Measurements from ENCODE around the gene AFG3L2. TPM values are rescaled to one million over a fixed set of nuclear protein-coding genes. Genes with fewer than 3 reads are reported as not detected.

AFG3L2 gene
- total and polyA plus RNA-seq, 2 of the 13 experiments (the other 11 are each of a cell fraction or from before 2014, with no cell fraction given), result 28.6 to 86.9 TPM

DNA sequence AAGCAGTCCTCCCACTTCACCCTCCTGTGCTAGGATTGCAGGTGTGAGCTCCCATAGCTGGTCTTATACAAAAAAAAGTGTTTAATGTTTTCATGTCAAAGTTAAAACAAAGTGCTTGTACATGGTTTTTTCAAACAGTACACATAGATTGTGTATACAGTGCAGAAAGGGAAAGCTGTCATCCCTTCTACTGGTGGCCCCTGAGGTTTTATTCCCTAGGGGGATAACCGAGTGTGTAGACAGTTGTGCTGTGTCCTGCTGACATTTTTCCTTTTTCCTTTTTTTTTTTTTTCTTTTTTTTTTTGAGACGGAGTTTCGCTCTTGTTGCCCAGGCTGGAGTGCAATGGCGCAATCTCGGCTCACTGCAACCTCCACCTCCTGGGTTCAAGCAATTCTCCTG is 58.2 kb downstream of the AFG3L2 start:
- Histone ChIP-seq H3K27me3 (ENCODE audit: control insufficient read depth in 1 of 2, insufficient read depth in 2 of 2, low read length in 2 of 2) (no peaks in the 10 kb centered on the region), H3K27ac (ENCODE audit: extremely low read length, insufficient read depth, low read length) (no peak overlapping the region), H3K4me1 (ENCODE audit: insufficient read depth, low read length) (no peaks in the 10 kb centered on the region), H3K79me2 (ENCODE audit: insufficient read depth, low read length) (no peaks in the 10 kb centered on the region), H3K9ac (ENCODE audit: insufficient read depth, low read depth, low read length) (no peak overlapping the region), H3K36me3 (replicated peaks in 1 of 2; ENCODE audit: control insufficient read depth in 1 of 2, insufficient read depth in 2 of 2, low read length in 2 of 2) (peaks cover 0 to 3% of the 10 kb centered on the region in 2 experiments; a peak in 1 of 5 replicates), H3K4me3 (replicated peaks in 1 of 3; ENCODE audit: insufficient read depth in 1 of 3, low read depth in 2 of 3, low read length in 3 of 3) (no peak overlapping the region), H3K4me2 (ENCODE audit: low read depth, low read length) (no peak overlapping the region), H4K20me1 (ENCODE audit: insufficient read depth, low read length) (no peaks in the 10 kb centered on the region), H3K9me3 (ENCODE audit: low read length) (no peaks in the 10 kb centered on the region), H2AFZ (ENCODE audit: low read length) (no peak overlapping the region)
- in situ Hi-C loops (cut with HindIII; ENCODE audit: extremely low pct_ligation_motif_present, low pct_unique_long_range_greater_than_20kb), result no loop called here
- no TSS peak for BruUV-seq (replicated peaks)
- FAIRE-seq, result no peak
- DNase-seq (ENCODE audit: low spot score), result no peak
- intact Hi-C loops (cut with micrococcal nuclease; ENCODE audit: unreplicated experiment), result no loop called here
- ATAC-seq, result no peak; the same call in 2 of the 3 replicates
- WGBS (ENCODE audit: low lambda C conversion rate), result 95% methylated on average over 5 of the region's 5 CpGs
- TF ChIP-seq HNRNPK (IDR thresholded peaks at IDR 0.05; ENCODE audit: low read depth, low read length, poor library complexity, severe bottlenecking), result no peak
- no peak for TF ChIP-seq DNMT3B (CRISPR knock-in tag; conservative IDR thresholded peaks at IDR 0.05)
- no peak for TF ChIP-seq ZNF891 (CRISPR knock-in tag; IDR thresholded peaks at IDR 0.05)
- TF ChIP-seq GZF1 (CRISPR knock-in tag; IDR thresholded peaks at IDR 0.05), result no peak
- TF ChIP-seq, protein P1, sequence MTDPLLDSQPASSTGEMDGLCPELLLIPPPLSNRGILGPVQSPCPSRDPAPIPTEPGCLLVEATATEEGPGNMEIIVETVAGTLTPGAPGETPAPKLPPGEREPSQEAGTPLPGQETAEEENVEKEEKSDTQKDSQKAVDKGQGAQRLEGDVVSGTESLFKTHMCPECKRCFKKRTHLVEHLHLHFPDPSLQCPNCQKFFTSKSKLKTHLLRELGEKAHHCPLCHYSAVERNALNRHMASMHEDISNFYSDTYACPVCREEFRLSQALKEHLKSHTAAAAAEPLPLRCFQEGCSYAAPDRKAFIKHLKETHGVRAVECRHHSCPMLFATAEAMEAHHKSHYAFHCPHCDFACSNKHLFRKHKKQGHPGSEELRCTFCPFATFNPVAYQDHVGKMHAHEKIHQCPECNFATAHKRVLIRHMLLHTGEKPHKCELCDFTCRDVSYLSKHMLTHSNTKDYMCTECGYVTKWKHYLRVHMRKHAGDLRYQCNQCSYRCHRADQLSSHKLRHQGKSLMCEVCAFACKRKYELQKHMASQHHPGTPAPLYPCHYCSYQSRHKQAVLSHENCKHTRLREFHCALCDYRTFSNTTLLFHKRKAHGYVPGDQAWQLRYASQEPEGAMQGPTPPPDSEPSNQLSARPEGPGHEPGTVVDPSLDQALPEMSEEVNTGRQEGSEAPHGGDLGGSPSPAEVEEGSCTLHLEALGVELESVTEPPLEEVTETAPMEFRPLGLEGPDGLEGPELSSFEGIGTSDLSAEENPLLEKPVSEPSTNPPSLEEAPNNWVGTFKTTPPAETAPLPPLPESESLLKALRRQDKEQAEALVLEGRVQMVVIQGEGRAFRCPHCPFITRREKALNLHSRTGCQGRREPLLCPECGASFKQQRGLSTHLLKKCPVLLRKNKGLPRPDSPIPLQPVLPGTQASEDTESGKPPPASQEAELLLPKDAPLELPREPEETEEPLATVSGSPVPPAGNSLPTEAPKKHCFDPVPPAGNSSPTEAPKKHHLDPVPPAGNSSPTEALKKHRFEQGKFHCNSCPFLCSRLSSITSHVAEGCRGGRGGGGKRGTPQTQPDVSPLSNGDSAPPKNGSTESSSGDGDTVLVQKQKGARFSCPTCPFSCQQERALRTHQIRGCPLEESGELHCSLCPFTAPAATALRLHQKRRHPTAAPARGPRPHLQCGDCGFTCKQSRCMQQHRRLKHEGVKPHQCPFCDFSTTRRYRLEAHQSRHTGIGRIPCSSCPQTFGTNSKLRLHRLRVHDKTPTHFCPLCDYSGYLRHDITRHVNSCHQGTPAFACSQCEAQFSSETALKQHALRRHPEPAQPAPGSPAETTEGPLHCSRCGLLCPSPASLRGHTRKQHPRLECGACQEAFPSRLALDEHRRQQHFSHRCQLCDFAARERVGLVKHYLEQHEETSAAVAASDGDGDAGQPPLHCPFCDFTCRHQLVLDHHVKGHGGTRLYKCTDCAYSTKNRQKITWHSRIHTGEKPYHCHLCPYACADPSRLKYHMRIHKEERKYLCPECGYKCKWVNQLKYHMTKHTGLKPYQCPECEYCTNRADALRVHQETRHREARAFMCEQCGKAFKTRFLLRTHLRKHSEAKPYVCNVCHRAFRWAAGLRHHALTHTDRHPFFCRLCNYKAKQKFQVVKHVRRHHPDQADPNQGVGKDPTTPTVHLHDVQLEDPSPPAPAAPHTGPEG (CRISPR knock-in tag; IDR thresholded peaks at IDR 0.05), result no peak
- no peak for TF ChIP-seq FOXA3 (CRISPR knock-in tag; IDR thresholded peaks at IDR 0.05)
- no peak for TF ChIP-seq KLF9 (CRISPR knock-in tag; IDR thresholded peaks at IDR 0.05; ENCODE audit: low read depth)
- TF ChIP-seq, protein P2, sequence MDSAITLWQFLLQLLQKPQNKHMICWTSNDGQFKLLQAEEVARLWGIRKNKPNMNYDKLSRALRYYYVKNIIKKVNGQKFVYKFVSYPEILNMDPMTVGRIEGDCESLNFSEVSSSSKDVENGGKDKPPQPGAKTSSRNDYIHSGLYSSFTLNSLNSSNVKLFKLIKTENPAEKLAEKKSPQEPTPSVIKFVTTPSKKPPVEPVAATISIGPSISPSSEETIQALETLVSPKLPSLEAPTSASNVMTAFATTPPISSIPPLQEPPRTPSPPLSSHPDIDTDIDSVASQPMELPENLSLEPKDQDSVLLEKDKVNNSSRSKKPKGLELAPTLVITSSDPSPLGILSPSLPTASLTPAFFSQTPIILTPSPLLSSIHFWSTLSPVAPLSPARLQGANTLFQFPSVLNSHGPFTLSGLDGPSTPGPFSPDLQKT (CRISPR knock-in tag; IDR thresholded peaks at IDR 0.05; ENCODE audit: borderline replicate concordance), result no peak
- TF ChIP-seq ZMYM4 (CRISPR knock-in tag; IDR thresholded peaks at IDR 0.05), result no peak
- no peak for TF ChIP-seq PCBP2 (optimal IDR thresholded peaks at IDR 0.05; ENCODE audit: low read depth, low read length, poor library complexity, severe bottlenecking)
- POLR2A ChIA-PET, result no interaction called here
- CTCF ChIA-PET (ENCODE audit: low intra/inter-chr PET ratio, low total read pairs), result no interaction called here

Measured in HepG2 (cell line).